Measurements from ENCODE around the gene FAAP20.

Gene FAAP20

GRCh38 chr1:2194319-2194897 is at the start of gene FAAP20:
TSS of gene FAAP20 (minus strand) at chr1:2194772. CDS start at chr1:2194749, 23 bp downstream.
- DNase-seq, result no peak

- no peak for DNase-seq
These were observed 48.5 kb upstream of the FAAP20 start for GRCh38 chr1:2242814-2243725.

GRCh38 chr1:2241820-2242219 is 47.2 kb upstream of the FAAP20 start:
- DNase-seq, result no peak

- no peak for DNase-seq
These were observed 45.9 kb upstream of the FAAP20 start for GRCh38 chr1:2240270-2241156.

GRCh38 chr1:2239384-2239985 is 44.9 kb upstream of the FAAP20 start:
- DNase-seq, result no peak

GRCh38 chr1:2239013-2239370 is 44.4 kb upstream of the FAAP20 start:
- no peak for DNase-seq

GRCh38 chr1:2238361-2239012 is 43.9 kb upstream of the FAAP20 start:
- DNase-seq, result no peak

- DNase-seq, result no peak
These were observed 43.2 kb upstream of the FAAP20 start for GRCh38 chr1:2237773-2238172.

- no peak for DNase-seq
These were observed 42.4 kb upstream of the FAAP20 start for GRCh38 chr1:2236695-2237677.

GRCh38 chr1:2235300-2235998 is 40.9 kb upstream of the FAAP20 start:
- no peak for DNase-seq

GRCh38 chr1:2234762-2235113 is 40.2 kb upstream of the FAAP20 start:
- no peak for DNase-seq

GRCh38 chr1:2233997-2234761 is 39.6 kb upstream of the FAAP20 start:
- no peak for DNase-seq

GRCh38 chr1:2233468-2233867 is 38.9 kb upstream of the FAAP20 start:
- no peak for DNase-seq

- no peak for DNase-seq
These were observed 38.4 kb upstream of the FAAP20 start for GRCh38 chr1:2232916-2233438.

- no peak for DNase-seq
These were observed 37.8 kb upstream of the FAAP20 start for GRCh38 chr1:2232255-2232915.

GRCh38 chr1:2231532-2232254 is 37.1 kb upstream of the FAAP20 start:
- no peak for DNase-seq

- no peak for DNase-seq
These were observed 36.4 kb upstream of the FAAP20 start for GRCh38 chr1:2230781-2231531.
